ENCODE measurements around the gene TRAPPC12.

GRCh38 chr2:3462493-3463104 is 83.1 kb downstream of the TRAPPC12 start:
- no peak for TF ChIP-seq CTCF (optimal IDR thresholded peaks at IDR 0.05 in 1 of 3, IDR thresholded peaks at IDR 0.05 in 1 of 3, conservative IDR thresholded peaks at IDR 0.05 in 1 of 3; ENCODE audit: extremely low read depth in 1 of 3, insufficient read depth in 2 of 3, low read length in 3 of 3)
- TF ChIP-seq EZH2 (IDR thresholded peaks at IDR 0.05; ENCODE audit: low read length) = no peak
